GF-D8 (cell line): Measurements from ENCODE around the gene GINS2.

Experiments
- DNase-seq: peaks from one replicate; lab custom pipeline; 2025; lab: John Stamatoyannopoulos, UW

Gene GINS2

DNA sequence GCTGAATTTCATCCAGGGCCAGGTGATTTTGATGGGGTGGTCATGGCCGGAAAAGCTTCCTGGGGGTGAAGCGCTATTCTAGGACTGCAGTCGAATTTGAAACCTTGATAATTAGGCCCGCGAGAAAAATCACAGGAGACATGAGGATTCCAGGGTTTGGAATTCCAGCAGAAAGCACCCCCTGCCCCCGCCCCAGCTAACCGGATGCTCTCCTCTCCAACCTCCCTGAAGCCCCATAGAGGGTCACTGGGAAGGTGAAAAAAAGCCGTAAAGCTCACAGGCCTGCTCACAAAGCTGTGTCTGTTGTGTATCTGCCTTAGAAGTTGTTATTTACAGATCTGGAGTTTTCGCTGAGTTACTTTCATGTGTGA lies 1.2 kb upstream of the GINS2 start:
- no peak for DNase-seq

DNA sequence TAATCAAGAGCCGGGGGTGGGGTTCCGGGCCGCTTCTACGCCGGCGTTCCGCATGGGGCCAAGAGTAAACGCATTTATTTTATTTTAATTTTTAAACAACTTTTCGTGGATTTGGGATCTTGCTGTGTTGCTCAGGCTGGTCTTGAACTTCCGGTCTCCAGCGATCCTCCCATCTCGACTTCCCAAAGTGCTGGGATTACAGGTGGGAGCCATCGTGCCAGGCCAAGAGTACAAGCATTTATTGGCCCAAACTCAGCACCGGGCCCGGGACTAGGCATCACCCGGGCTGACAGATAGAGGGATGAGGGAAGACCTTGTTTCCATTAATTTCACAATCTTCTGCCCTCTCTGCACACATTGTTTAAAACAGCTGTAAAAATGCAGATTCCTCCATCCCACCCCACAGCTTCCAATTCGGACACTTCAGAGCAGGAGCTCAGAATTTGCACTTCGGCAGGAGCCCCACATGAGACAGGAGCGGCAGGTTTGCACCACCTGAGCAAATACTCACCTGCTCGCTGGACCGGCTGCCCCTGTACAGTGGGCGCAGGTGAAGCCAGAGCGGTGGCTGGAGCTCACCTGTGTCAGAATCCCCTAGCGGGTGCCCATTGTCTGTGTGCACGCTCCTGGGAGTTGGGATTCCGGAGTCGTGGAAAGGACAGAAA lies 663 bp upstream of the GINS2 start:
- DNase-seq: no peak

DNA sequence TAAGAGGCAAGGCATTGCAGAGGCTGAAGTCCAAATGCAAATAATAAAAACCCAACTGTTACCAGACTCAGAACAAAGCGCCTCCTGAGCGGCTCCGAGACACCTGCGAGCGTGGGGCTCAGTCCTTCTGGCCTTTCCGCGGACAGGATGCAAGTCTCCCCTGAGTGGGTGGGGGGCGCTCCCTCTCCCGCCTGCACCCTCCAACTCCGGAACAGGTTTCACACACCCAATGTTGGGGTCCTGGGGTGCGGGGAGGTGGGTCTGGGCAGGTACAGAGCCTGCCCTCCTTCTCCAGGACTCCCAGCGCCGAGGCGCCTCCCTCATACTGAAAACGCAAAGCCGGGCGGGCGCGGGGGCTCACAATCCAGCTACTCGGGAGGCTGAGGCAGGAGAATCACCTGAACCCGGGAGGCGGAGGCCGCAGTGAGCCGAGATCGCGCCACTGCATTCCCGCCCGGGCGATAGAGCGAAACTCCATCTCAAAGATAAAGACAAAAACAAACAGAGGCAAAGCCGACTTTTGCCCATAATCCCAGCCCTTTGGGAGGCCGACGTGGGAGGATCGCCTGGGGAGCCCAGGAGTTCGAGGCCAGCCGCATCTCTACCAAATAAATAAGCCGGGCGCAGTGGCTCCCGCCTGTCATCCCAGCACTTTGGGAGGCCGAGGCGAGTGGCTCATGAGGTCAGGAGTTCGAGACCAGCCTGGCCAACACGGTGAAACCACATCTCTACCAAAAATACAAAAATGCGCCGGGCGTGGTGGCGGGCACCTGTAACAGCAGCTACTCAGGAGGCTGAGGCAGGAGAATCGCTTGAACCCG lies 893 bp downstream of the GINS2 start:
- no peak for DNase-seq

DNA sequence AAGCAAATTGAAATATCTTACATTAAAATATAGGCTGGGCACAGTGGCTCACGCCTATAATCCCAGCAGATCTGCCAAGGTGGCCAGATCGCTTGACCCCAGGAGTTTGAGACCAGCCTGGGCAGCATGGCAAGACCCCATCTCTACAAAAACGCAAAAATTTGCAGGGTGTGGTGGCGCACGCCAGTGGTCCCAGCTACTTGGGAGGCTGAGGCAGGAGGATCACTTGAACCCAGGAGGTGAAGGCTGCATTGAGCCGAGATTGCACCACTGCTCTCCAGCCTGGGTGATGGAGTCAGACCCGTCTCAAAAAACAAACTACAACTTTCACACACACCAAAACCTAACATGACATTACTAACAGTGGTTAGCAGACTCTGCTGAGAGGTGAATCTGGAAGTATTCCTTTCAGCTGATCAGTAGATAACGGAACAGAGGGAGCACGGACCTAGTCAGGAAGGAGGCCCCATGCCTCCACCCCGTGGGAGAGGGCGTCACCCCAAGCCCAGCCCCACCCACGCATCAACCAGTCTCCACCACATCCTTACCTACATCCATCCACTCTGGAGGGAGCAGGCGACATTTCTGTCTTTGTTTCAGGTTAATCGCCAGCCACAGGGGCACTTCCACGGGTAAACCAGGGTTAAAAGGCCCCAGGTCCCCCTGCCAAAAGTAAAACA lies 1.7 kb downstream of the GINS2 start:
- DNase-seq: no peak

DNA sequence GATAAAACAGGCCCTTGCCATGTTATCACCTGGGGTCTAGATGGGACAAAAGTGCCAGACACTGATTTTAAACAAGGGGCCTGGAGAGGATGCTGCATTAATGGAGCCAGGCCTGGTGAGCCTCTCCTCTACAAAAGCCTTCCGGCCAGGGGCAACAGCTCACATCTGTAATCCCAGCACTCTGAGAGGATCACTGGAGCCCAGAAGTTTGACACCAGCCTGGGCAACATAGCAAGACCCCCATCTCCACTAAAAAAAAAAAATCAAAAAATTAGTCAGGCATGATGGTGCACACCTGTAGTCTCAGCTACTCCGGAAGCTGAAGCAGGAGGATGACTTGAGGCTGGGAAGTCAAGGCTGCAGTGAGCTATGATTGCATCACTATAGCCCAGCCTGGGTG lies 3.5 kb downstream of the GINS2 start:
- DNase-seq: no peak

DNA sequence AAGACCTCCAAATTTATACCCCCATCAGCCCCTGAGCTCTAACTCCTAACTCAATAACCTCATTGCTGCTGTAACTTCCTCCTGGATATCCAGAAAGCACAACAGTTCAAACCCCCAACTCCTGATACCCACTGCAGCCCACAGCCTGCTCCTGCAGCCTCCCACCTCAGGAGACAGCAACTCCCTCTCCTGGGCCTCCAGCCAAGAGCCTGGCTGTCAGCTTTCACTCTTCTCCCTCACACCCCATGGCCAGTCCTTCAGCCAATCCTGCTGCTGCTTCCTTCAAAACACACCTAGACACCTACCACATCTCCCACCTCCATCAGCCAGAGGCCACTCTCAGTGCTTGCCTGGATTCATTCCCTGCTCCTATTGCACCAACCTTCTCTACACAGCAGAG lies 5.4 kb downstream of the GINS2 start:
- no peak for DNase-seq

DNA sequence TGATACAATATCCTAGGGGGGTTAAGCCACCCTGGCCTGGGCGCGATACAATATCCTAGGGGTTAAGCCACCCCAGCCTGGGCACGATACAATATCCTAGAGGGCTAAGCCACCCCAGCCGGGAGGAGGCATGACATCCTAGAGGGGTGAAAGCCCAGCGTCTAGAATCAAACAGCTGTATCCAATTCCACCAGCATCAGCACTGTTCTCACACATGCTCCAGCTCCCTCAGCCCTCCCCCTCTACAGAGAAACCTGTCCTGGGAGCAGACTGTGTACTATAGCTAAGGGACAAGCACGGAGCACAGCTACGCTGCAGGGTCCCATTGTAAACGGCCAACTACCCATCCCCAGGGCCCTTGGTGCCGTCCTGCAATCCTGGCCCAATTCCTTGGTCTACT lies 6.2 kb downstream of the GINS2 start:
- DNase-seq: no peak

DNA sequence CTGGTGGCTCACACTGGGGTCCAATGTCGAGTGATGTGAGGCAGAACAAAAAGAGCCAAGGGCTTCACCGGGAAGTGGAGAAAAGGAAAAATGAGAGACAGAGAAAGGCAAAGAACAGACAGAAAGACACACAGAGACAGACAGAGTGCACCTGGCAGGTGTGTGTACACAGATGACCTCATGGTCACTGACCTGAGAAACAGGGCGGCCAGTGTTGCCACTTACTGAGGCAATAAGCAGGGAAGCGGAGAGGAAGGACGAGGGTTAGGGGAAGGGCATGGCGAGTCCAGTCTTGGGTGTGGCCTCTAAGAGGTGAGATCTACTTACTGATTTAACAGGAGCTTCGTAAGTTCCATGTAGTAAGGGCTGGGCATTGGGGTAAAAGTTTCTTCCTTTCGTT lies 7.5 kb downstream of the GINS2 start:
- DNase-seq: no peak

DNA sequence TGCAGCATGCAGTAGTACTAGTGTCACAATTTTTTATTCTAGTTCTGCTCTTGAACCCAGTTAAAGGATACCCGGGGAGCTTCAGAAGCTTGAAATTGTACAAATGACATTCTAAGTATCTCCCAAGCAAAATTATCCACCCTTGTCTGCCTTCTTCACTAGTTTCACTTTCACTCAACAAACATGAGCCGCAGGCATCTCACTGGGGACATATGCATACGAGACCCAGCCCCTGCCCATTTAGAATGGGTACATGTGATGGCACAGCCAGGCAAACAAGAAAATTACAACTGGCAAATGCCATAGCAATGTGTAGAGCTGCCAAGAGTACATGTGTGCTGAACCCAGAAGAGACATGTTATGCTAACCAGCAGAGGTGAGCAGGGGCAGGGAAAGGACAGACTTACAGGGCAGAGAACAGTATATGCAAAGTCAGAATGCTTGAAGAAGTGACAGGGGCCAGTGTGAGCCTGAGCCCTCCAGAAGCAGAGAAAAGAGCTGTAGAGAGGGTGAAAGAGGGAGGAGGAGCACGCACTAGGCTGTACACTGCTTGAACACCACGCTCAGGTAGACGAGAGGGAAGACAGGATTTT lies 8.3 kb downstream of the GINS2 start:
- DNase-seq: no peak

DNA sequence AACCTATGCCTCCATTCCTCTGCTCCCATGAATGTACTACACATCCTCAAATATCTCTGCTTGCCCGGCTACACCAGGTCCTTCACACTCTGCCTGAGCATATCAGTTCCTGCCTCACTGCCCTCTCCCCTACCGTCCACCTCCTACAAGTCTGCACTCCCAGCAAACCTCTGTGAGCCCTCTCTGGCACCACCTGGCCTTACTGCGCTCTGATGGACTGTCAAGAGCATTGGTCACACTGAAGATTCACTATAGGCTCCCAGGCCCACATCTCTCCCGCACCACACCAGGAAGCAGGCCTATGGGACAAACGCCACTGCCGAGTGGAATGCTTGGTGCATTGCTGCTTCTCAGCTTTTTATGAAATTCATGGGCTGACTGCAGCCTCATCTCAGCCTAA lies 8.9 kb downstream of the GINS2 start:
- DNase-seq: no peak

DNA sequence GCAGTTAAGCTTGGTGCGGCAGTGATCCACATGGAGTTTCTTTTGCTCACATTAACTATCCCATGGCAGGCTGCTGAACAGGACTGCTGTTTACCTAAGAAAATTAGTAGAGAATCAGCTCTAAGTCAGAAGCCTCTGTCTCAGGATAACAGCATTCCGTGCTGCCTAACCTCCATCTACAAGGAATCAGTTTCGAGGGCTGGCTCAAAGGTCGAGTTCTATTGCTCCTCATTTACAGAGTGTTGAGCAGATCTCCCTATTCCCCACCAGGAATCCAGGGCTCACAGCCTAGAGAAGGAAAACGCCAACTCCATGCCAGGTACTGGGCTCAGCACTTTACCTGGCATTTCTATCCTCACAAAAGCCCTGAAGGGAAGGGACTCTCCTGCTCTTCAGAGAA lies 9.9 kb downstream of the GINS2 start:
- DNase-seq: no peak

DNA sequence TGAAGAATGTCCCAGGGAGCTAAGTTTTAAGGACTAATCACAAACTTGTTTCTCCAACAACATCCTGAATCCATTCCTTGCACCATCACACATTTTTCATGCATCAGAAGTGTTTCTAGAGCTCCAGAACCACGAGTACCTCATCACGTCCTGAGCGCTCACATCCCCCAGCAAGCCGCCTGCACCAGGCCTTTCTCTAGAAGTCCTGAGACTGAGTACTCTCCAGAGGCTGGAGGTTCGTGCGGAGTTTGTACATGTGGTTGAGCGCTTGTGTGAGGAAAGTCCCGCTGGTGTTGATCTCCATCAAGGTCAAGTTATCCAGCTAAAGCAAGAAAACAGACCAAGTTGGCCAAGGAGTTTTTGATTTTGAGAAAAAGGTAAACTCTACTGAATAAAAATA lies 10.7 kb downstream of the GINS2 start:
- no peak for DNase-seq

DNA sequence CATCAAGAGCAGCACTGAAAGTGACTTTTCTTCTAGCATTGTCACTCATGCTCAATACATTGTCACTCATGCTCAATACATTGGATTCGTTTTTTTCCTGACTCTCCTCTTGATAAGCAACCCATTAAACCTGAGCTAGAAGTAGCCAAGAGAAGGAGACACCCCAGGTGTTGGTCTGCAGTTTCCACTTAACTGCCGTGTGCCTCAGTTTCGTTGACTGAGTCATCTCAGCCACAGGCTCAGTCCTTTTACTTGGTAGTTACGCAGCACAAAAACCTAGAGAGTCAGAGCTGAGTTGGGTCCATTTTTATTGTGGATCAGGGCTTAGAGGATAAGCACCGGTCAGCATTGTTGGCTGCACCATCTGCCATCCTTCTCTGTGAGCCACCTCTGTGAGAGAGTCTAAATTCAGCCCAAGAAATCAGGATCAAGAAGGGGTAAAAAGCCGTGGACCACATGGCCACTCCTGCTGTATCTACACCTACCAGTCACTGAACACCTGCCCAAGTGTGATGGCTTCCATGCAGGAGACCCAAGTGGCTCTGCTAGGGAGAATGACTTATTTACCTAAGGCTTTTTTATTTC lies 11.3 kb downstream of the GINS2 start:
- DNase-seq: no peak

DNA sequence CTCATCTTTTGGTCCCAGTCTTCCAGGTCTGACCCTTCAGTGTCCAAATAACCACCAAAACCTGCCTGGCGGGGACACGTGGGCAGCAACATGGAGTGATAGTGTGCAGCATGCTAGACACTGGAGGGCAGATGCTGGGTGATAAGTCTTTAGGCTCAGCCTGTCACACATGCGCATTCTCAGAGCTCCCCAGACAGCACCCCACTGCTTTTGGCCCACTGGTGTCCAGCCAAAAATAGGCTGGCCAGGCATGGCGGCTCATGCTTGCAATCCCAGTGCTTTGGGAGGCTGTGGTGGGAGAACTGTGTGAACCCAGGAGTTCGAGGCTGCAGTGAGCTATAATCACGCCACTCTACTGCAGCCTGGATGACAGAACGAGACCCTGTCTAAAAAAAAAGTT lies 12.3 kb downstream of the GINS2 start:
- DNase-seq: no peak

DNA sequence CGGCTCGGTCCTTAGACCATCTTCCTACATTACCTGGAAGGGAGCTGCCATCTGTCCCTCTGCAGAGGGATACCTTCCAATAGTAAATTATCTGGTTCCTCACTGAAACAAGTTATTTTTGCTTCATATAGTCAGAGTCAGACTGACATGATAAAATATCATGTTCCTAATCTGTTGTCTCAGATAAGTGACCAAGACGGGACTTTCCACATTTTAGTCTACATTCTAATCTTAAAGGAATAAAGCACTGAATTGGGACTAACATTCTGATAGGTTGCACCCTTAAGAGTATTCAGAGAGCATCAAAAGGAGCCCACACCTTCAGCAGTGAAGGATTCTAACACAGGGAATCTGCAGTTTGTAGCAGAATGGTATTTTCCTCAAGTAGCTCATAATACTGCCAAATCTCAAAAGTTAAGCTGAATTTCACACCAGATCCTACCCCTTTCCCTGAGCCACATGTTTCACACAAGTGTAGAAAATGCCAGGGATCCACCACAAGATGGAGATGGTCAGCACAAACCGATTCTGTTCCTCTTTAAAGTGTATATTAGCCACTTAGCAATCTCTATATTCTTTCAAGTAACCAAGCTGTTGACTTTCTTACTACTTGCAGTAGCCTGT lies 13.4 kb downstream of the GINS2 start:
- DNase-seq: peak; percentile 21

DNA sequence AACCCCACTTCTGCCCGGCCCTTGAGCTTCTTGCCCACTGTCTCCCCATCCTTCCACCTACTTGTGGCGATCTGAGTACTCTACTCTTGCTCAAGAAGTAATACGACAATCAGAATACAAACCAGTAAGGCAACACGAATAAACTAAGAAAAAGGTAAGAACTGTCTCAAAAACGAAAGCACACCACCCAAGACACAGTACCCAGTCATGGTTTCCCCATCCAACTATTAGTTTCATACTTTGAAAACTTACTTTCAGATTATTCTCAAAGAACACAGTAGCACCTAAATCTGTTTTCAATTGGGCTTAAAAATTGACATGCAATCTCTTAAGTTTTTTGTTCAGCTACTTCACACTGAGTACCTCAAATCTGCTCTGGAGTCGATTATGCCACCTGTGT lies 13.9 kb downstream of the GINS2 start:
- no peak for DNase-seq

DNA sequence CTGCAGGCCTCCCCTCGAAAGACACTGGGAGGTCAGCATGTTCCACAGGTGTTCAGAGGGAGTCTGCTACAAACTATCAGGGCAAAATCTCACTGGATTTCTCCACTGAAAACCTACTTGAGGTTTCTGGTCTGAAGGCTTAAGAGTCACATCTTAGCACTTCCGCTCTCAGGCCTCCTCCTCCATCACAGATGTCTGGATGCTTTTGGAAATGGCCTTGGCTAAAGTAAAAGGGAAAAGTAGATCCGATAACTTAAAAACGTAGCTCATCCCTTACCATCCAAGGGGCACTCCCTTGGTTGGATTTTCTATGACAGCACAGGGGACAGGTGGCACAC lies 14.4 kb downstream of the GINS2 start:
- no peak for DNase-seq

DNA sequence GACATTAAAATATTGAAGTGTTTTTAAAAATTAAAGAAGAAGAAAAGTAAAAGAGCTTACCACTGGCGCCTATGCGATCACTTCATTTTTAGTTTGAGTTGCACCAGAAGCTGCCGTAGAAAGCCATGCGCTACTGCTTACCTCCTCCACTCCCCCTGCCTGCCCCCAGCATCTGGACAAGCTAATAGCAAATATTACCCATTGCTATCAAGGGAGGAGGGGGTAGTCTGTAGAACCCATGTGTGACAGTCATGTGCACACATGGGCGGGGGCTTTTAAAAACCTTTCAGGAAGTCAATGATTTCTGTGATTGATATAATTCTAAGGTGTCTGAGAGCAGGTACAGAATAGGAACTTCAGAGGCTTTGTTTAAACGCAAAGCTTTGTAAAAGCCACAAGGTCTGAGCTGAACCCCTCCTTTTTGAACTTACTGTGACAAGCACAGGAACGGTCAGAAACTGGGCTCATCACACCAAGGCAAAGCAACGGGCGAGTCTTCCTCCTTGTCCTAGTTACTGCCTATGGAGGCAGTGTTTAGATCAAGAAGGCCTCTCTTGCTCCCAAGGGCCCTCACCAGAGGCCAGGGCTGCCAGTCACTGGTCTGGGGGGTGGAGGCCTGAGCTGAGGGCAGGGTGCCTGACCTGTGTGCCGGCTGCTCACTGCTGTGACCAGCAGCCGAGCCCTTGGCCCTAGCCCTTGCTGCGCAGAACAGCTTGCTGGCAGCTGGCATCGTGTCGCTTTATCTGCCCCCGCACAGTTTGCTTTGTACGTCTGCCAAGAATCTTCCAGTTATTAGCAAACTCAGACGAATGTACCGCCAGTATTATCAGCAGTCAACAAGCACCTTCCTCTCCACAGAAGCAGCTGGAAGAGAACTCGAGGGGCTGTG lies 15.0 kb downstream of the GINS2 start:
- no peak for DNase-seq

DNA sequence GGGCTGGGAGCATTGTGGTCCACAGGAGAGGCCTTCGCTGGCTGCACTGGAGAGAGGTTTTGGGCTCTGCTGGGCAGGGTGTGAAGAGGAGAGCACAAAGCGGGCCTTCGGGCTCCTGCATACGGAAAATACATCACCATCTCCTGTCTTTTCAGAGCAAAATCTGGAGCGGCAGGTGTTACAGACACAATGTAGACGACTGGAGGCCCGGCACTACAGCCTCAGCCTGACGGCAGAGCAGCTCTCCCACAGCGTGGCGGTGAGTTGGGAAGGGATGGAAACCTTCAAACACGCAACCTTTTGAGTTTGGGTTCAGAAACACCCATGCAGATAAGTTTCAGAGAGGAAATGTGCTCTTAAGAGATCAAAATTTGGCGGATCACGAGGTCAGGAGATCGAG lies 17.9 kb downstream of the GINS2 start:
- no peak for DNase-seq

DNA sequence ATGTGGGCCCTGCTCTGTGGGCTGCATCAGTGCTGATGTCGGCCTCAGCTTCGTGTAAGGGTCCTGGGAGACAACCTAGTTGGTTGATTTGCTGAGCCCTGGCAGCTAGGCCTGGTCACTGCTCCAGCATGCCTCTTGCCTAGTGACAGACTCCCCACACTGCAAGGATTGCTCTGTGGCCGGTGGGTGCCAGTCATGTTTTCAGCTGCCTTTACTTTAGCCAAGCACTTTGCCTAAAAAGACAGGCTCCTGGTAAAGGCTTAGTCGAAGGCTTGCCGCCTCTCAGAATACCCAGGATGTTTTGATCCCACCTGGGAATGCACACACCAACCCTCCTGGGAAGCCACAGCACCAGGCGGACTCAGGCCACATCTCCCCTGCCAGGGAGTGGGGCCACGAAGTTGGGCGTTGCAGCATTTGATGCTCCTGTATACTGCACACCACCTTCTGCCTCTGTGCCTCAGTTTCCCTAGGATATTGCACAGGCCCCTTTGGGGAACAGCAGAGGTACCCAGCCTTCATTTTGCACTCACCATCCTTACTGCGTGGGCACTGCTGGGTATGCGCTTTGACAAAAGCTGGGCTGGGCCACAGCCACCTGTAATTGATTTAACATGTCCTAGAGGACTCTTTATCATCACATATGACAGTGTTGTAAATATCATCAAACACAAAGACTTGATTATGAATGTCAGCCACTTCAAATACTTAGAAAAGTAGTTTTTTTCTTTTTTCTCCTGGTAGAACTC lies 19.9 kb downstream of the GINS2 start:
- DNase-seq: no peak
